GM19395 (cell line): ENCODE results near the gene FOXN4.

Source experiments
- ATAC-seq: cut with Tn5 transposase; IDR thresholded peaks from one replicate; pipeline ENCODE4 v1.9.1; 2021; ENCODE audit warnings: mild to moderate bottlenecking, moderate library complexity; ENCODE audit not compliant: unreplicated experiment

Gene FOXN4

DNA sequence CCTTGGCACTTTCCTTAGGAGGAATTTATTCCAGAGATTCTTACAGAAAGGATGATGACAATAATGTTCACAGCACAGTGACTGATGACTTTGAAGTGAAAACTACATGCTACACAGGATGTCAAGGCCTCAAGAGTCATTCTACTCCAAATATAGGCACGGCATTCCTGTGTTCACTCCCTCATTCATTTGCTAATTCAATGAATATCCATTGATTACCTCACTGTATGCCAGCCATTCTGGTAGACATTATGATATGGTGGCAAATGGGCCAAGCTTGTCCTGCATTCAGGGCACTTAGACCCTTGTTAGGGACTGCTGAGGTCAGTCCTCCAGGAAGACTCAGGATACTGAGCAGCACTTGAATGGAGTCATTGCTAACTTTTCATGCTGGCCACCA lies 48.0 kb downstream of the FOXN4 start:
- ATAC-seq: no peak

DNA sequence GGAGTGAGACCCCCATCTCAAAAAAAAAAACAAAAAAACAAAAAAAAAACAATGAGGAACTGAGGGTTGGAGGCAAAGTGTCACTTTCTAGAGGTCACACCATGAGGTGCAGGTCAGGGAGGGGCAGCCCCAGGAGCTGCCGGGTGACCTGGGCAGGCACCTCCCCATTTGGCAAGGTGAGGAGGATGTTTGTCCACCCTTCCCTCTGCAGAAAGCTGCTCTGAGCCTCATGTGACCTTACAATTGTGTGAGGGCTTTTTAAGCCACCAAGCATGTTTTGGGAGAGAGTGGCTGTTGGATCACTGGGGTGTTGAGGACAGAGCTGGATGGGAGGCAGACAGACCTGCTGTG lies 49.6 kb downstream of the FOXN4 start:
- no peak for ATAC-seq

DNA sequence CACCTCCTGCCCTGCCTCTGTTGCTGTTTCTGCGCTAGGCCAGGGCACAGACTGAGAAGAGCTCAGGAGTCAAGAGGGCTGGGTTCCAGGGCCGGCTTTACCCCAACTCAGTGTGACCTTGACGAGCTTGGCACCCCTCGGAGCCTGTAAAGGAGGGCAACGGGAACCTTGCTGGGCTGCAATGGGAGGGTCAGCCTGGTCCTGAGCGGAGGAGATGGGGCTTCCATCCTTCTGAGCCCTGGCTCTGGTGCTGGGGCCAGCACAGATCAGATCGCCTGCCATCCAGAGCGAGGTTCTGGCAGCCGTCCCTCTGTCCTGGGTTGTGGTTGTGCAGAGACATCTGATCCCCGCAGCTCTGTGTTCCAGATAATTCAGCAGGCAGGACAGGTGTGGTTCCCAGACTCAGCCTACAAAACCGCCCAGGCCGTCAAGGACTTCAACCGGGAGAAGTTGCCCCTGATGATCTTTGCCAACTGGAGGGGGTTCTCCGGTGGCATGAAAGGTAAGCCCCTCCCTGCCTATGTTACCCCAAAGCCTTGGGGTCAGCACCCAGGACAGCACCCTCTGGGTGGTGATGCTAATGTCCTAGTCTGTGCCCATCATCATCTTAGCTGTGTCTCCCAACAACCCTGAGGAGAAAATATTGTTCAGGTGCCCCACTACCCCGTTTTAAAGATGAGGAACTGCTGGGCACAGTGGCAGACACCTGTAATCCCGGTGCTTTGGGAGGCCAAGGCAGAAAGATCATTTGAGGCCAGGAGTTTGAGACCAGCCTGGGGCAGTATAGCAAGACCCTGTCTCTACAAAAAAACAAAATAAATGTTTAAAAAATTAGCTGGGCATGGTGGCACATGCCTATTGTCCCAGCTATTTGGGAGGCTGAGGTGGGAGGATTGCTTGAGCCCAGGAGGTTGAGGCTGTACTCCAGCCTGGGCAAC lies 50.2 kb downstream of the FOXN4 start:
- no peak for ATAC-seq

DNA sequence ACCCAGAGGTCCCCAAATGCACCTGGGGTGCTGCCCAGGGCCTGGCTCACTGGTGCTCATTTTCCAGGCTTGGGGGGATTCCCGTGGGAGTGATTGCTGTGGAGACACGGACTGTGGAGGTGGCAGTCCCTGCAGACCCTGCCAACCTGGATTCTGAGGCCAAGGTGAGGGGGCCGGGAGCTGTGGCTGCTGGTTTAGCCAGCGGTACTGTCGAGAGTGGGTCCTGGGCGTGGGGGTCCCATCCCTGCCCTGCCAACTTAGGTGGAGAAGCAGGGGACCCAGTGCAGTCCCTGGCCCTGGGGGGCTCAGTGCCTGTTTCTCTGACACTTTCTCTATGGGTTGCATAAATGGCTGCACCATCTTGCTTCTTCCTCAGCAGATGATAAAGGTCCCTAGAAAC lies 50.9 kb downstream of the FOXN4 start:
- no peak for ATAC-seq

DNA sequence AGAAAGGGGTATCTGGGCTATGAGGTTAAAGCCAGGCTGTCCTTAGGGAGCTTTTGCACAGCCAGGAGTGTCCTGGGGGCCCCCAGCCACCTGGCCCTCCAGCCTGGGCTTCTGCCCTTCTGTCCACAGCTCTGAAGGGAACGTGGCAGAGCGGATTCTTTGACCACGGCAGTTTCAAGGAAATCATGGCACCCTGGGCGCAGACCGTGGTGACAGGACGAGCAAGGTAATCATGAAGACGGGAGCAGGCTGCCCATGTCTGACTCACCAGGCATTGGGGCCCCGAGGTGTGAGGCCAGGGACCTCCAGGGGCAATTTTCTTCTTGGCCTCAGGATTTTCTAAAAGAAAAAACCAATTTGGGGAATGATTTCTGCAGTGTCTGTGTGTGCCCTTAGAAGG lies 53.1 kb downstream of the FOXN4 start:
- no peak for ATAC-seq

DNA sequence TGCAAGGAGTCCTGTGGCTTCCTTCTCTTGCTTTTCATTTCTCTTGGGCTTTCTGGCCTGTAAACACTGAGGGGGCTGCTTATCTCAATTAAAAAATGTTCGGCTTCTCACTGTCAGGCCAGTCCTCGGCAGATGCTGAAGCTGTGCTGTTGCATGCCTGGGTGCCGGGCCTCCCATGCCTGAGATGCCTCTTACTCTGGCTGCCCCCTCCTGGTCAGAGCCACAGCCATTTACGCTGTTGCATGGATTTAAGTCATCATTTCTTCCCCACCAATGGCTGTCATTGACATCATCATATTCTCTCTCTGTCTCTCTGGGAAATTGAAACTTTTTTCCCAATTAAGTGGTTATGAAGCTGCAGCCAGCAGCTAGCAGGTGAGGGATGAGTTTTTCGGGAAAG lies 53.7 kb downstream of the FOXN4 start:
- ATAC-seq: no peak

DNA sequence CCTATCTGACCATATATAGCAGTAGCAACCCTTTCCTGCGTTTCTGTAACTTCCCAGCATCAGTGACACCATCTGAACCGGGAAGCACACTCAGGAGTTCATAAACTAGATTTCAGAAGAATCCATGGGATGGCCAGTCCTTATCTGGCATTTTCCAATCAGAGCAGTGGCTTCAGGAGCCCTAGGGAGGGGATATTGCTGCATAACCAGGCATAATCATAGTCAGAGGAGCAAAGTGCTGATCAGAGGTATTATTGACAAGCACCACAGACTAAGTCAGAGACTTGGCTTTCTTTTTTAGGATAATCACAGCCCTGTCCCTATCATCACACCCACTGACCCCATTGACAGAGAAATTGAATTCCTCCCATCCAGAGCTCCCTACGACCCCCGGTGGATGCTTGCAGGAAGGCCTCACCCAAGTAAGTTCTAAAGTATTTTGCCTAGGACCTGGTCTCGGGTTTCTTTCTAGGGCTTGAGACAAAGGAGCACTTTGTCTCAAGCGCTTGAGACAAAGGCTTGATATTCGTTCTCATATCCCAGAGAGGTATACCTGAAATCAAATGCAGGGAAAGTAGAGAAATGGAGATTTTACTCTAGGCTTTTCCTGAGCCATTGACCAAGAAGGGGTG lies 55.1 kb downstream of the FOXN4 start:
- ATAC-seq: no peak

DNA sequence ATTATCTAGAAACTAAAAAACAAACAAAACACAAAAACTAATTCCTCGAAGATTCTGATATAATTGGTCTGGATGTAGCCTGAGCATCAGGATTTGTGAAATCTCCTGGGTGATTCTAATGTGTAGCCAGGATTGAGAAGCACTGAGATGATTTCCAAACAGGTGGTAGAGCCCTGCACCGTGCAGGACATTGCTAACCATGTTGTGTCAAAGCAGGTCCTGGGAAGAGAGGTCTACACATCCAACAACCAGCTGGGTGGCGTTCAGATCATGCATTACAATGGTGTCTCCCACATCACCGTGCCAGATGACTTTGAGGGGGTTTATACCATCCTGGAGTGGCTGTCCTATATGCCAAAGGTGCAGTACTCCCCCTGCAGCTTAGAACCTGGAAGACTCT lies 56.3 kb downstream of the FOXN4 start:
- ATAC-seq: no peak

DNA sequence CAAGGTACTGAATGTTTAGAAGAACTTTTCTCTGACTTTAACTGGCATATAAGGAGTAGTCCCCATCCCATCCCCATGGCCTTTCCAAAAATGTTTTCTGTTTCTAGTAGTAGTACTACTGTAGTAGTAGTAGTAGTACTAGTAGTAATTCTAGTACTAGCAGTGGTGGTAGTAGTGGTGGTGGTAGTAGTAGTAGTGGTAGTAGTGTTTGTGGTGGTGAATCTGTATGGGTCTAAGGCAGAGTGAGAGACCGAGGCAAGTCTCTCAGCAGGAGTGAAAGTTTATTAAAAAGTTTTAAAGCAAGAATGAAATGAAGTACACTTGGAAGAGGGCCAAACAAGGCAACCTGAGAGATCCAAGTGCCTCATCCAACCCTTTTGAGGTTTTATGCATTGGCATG lies 58.6 kb downstream of the FOXN4 start:
- no peak for ATAC-seq

DNA sequence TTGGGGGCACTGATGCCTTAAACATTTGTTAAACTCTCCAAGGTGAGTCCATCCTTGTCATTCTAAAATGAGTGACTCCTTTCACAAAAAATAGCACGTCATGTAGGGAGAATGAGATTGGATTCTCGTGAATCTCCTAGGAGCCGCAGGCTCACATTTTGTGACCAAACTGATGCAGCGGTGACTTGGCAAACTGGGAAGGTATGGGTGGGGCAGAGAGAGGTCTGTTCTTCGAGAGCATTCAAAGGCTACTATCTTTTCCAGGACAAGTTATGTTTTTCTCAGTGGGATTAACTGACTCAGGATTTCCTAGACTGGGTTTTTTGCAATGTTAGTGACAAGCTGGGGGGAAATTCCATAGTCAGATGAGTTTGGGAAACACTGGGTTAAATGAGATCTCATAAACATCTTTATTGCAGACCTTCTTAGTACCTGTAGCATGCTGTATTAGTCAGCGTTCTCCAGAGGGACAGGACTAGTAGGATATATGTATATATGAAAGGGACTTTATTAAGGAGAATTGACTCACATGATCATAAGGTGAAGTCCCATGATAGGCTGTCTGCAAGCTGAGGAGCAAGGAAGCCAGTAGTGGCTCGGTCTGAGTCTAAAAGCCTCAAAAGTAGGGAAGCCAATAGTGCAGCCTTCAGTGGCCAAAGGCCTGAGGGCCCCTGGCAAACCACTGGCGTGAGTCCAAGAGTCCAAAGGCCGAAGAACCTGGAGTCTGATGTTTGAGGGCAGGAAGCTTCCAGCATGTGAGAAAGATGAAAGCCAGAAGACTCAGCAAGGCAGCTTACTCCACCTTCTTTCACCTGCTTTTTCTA lies 61.0 kb downstream of the FOXN4 start:
- ATAC-seq: no peak

DNA sequence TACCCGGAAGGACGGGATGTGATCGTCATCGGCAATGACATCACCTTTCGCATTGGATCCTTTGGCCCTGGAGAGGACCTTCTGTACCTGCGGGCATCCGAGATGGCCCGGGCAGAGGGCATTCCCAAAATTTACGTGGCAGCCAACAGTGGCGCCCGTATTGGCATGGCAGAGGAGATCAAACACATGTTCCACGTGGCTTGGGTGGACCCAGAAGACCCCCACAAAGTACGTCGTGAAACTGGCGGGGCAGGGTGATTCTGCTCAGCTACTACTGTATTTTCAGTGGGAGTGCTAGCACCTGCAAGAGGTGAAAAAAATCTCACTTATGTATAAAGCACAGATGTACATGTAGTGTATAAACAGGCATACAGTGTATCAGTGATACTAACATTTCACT lies 62.9 kb downstream of the FOXN4 start:
- no peak for ATAC-seq

DNA sequence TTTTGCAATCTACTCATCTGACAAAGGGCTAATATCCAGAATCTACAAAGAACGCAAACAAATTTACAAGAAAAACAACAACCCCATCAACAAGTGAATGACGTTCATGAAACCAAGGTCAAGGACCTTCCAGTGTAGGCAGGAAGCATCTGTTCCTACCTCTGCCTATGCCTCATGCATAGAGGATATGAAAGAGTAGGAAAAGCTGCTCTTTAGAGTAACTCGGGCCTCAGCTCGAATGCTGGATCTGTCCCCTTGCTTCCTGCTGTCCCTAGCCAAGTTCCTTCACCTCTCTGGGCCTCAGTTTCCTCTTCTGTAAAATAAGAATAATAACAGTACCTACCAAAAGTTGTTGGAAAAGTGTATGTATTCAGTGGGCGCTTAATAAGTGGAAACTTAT lies 65.0 kb downstream of the FOXN4 start:
- no peak for ATAC-seq

DNA sequence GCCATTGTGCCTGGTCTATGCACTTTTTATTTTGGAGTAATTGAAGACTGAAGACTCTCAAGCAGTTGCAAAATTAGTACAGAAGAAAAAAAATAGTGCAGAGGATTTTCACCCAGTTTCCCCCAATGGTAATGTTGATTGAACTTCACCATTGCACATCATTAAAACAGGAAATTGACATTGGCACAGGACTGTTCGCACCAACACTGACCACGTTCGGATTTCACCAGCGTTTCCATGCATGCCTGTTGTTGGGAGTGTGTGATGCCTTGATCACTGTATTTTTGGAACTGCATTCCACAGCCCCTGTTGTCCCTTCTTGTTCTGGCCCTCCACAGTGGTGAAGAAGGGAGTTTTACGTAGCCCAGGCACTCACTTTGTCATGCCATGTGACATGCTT lies 67.1 kb downstream of the FOXN4 start:
- ATAC-seq: no peak

DNA sequence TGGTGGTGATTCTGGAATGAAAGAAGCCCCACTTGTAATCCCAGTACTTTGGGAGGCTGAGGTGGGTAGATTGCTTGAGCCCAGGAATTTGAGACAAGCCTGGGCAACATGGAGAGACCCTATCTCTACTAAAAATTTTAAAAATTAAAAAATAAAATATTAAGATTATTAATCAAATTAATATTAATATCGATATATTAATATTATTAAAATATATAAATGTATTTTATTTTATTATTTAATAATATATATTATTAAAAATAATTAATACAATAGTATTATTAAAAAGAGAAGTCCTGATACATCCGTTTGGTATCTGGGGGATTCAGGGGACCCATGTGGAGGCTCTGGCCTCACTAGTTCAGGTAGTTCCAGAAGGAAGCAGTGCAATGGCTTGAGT lies 68.7 kb downstream of the FOXN4 start:
- ATAC-seq: no peak

DNA sequence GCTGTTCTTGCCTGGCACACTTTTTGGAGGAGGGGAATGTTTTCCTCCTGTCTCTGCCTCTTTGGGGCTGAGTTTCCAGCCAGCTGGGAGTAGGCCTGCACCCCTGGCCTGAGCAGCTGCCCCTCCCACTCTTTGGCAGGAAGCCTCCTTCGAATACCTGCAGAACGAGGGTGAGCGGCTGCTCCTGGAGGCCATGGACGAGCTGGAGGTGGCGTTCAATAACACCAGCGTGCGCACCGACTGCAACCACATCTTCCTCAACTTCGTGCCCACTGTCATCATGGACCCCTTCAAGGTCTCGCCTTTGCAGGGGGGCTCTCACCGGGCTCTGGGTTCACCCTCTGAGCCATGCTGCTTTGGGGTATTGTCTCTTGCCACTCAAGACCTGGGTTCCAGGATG lies 69.4 kb downstream of the FOXN4 start:
- ATAC-seq: no peak

DNA sequence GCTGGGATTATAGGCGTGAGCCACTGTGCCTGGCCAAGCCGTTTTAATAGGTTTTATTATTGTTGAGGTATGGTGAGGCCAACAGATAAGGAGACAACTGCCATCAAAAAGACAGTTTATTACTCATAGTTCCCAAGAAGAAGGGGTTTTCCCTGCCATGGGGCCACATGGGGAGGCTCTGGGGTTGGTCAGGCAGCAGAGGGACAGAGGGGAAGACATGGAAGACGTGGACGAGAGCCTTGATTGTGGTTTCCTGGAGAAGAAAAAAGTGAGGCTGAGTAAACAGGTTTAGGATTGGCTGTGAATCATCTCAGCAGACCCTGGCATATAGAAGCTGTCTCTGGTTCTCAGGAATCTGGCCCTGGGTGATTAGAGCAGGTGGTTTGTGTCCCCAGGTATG lies 69.9 kb downstream of the FOXN4 start:
- no peak for ATAC-seq

DNA sequence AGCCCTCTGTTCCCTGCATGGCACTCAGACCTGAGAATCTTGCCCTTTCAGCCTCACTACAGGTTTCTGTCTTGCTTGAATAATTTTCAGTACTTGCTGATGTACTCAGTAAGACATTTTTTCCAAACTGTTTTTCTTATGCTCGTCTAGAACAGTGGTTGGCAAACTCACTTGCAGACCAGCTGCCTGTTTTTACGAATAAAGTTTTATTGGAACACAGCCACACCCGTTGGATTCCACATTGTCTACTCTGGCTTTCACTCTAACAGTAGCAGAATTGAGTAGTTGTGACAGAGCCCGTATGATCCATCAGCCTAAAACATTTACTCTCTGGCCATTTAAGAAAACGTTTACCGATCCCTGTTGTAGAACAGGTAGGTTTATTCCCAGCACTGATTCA lies 72.8 kb downstream of the FOXN4 start:
- ATAC-seq: no peak

DNA sequence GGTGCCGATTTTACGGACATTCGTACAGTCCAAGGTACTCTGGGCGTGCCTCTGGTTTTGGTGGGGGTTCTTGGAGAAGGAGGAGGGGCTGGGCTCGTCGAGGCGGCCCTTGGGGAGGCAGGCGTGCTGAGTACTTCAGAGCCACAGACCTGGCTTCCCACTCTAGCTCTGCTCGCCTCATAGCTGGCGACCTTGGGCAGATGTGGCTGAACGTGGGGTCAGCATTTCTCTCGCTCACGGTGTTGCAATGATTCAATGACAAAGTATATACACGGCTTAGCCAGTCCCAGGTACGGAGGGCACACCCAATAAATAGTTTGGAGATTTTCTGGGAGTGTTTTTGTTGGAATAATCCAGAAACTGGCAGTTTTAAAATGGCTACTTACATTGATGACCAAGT lies 75.1 kb downstream of the FOXN4 start:
- ATAC-seq: no peak

DNA sequence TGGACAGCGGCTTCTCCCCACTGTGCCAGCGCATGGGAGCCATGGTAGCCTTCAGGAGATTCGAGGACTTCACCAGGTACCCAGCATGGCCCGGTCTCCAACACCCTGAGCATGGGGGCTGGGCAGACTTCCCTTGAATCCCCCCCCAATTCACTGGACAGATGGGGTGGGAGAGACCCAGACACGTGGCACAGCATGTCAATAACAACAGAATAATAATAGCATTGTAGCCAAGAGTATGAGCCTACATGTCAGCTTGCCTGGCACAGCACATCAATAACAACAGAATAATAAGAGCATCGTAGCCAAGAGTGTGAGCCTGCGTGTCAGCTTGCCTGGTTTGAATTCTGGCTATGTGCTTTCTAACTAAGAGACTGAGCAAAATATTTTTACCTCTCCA lies 76.4 kb downstream of the FOXN4 start:
- no peak for ATAC-seq

DNA sequence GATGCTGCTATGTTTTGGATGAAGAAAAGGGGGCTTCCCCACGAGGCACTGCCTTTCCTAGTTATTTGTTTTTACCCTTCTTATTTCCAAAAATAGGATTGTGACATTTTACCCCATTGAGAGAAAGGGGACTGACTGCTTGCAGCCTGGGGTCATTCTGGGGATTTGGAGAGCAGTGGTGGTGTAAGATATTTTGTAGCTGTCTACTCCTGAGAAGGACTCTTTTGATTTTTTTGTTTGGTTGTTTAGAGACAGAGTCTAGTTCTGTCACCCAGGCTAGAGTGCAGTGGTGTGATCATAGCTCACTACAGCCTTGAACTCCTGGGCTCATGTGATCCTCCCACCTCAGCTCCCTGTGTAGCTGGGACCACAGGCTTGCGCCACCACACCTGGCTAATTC lies 78.9 kb downstream of the FOXN4 start:
- ATAC-seq: no peak

DNA sequence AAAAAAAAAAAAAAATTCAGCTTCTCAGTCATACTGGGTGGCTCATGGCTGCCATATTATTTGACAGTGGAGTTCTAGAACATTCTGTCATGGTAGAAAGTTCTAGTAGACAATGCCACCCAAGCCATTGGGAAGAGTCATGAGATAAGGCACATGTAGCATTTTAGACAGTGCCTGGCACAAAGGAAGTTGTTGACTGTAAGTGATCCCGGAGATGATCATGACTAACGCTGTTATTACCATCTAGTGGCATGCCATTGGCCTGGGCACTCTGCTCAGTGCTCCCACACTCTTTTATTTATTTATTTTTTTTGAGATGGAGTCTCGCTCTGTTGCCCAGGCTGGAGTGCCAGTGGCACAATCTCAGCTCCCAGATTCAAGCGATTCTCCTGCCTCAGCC lies 80.4 kb downstream of the FOXN4 start:
- ATAC-seq: no peak
